ENCODE measurements around the gene GALC.

GALC gene

GRCh38 chr14:88007608-88008007 is 14.6 kb upstream of the GALC start:
- Histone ChIP-seq H3K27ac (no peak overlapping the region), H3K4me3 (no peak overlapping the region), H3K4me1 (no peaks in the 10 kb centered on the region), H3K9me3 (no peaks in the 10 kb centered on the region), H3K36me3 (no peaks in the 10 kb centered on the region), H3K27me3 (no peaks in the 10 kb centered on the region)
- intact Hi-C loops (cut with DNase I; ENCODE audit: low total_unique reads): no loop called here
- no peak for DNase-seq
- TF ChIP-seq CTCF (IDR thresholded peaks at IDR 0.05): no peak

GRCh38 chr14:88005978-88006851 is 13.2 kb upstream of the GALC start:
- Histone ChIP-seq H3K27me3 (no peaks in the 10 kb centered on the region), H3K4me1 (no peaks in the 10 kb centered on the region), H3K27ac (no peak overlapping the region), H3K9me3 (no peaks in the 10 kb centered on the region), H3K4me3 (no peak overlapping the region), H3K36me3 (no peaks in the 10 kb centered on the region)
- intact Hi-C loops (cut with DNase I; ENCODE audit: low total_unique reads): no loop called here
- DNase-seq: no peak
- no peak for TF ChIP-seq CTCF (IDR thresholded peaks at IDR 0.05)

- H3K4me3 ChIP-seq: peak within 1 kb of the TSS in 1 of 2 donors; percentile 10
- no peak within 1 kb of the TSS for H3K27ac ChIP-seq
- intact Hi-C loops (cut with DNase I; ENCODE audit: low total_unique reads): no loop called here
- H3K9me3 ChIP-seq: no peaks in the 10 kb centered on the region
- H3K4me1 ChIP-seq: no peaks in the 10 kb centered on the region
- H3K27me3 ChIP-seq: no peaks in the 10 kb centered on the region
- no peak for TF ChIP-seq CTCF (IDR thresholded peaks at IDR 0.05)
- DNase-seq: no peak
- H3K36me3 ChIP-seq: no peaks in the 10 kb centered on the region
Observed at GRCh38 chr14:88005050-88005481, 12.1 kb upstream of the GALC start, which contains the start of gene GPR65. TSS of gene GPR65 (plus strand) at chr14:88005135. CDS start at chr14:88010848, 5,713 bp downstream.

GRCh38 chr14:88004506-88005036 is 11.6 kb upstream of the GALC start:
- DNase-seq: no peak
- intact Hi-C loops (cut with DNase I; ENCODE audit: low total_unique reads): no loop called here
- no peak for TF ChIP-seq CTCF (IDR thresholded peaks at IDR 0.05)
- Histone ChIP-seq H3K27ac (no peak overlapping the region), H3K36me3 (no peaks in the 10 kb centered on the region), H3K27me3 (no peaks in the 10 kb centered on the region), H3K9me3 (no peaks in the 10 kb centered on the region), H3K4me1 (no peaks in the 10 kb centered on the region), H3K4me3 (no peak overlapping the region)

GRCh38 chr14:88003425-88003824 is 10.4 kb upstream of the GALC start:
- TF ChIP-seq CTCF (IDR thresholded peaks at IDR 0.05): no peak
- H3K9me3 ChIP-seq: no peaks in the 10 kb centered on the region
- no peaks in the 10 kb centered on the region for H3K27me3 ChIP-seq
- intact Hi-C loops (cut with DNase I; ENCODE audit: low total_unique reads): no loop called here
- no peak for DNase-seq
- H3K4me3 ChIP-seq: no peak overlapping the region
- H3K36me3 ChIP-seq: no peaks in the 10 kb centered on the region
- no peak overlapping the region for H3K27ac ChIP-seq
- H3K4me1 ChIP-seq: no peaks in the 10 kb centered on the region

Data from tibial artery (tissue), 4 donors.